ENCODE measurements around the gene ZNRF2.

Gene ZNRF2

DNA sequence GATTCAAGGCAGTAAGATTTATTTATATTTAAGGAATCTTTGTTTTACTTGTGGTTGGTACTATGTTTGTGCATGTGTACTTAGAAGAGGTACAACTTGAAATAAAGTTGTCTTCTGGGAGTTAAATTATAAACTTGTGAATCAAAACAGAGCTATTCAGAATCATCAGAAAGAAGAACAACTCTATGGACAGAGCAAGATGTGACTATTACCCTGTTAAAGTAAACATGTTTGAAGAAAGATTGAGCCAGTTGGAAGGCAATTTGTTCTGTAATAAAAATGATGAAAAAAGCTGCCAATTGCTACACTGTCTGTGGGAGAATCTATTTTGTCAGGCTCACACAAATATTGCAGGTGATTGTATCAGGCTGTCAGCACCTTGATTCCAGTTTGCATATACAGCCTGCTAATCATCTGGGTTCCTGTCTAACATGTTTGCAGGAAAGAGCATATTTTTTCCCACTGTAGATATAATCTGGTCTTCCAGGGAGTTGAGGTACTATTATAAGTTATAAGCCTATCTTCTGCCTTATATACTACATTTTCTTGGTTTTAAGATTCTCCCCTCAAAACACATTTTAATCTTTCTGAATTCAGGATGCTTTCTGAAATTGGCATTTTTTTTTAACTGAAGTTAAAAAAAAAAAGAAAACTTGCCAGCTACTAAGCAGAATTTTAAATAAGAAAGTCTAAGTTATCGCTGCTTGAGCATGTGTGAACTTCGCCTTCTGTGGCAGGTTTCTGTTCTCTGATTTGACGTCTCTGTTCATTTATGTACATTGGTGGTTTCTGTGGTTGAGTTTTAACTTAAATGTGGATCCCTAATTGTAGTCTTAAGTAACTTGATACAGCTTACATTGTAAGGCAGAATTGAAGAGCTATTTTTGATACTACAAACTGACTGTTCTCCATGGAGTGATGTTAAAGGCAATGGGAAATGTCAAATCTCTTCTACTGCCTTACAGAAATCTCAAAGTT, 46.0 kb downstream of the ZNRF2 start:
- Histone ChIP-seq H3K27ac (no peak overlapping the region), H3K27me3 (ENCODE audit: insufficient read depth, low read depth, severe bottlenecking) (no peaks in the 10 kb centered on the region), H3K9me3 (ENCODE audit: severe bottlenecking) (no peaks in the 10 kb centered on the region), H3K36me3 (no peaks in the 10 kb centered on the region; the same call in 1 of the 2 replicates), H3K4me3 (ENCODE audit: low read depth, low read length) (no peak overlapping the region)
- no peak for DNase-seq
- TF ChIP-seq, protein P1, sequence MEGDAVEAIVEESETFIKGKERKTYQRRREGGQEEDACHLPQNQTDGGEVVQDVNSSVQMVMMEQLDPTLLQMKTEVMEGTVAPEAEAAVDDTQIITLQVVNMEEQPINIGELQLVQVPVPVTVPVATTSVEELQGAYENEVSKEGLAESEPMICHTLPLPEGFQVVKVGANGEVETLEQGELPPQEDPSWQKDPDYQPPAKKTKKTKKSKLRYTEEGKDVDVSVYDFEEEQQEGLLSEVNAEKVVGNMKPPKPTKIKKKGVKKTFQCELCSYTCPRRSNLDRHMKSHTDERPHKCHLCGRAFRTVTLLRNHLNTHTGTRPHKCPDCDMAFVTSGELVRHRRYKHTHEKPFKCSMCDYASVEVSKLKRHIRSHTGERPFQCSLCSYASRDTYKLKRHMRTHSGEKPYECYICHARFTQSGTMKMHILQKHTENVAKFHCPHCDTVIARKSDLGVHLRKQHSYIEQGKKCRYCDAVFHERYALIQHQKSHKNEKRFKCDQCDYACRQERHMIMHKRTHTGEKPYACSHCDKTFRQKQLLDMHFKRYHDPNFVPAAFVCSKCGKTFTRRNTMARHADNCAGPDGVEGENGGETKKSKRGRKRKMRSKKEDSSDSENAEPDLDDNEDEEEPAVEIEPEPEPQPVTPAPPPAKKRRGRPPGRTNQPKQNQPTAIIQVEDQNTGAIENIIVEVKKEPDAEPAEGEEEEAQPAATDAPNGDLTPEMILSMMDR (IDR thresholded peaks at IDR 0.05; ENCODE audit: low read depth, low read length), result no peak

DNA sequence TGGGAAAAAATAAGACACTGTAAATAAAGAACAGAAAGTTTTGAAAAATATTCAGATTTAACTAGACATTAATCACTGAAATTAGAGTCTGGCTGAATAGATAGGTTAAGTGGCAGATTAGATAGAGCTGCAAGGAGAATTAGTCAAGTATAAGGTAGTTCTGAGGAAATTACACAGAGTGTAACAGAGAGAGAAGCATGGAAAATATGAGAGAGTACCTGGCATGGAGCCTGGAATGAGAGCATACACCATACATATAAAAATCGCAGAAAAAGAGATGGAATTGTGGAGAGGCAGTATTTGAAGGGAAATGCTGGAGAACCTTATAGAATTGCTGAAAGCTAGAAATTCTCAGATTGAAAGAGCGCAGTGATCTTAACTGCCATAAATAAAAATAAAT, 46.9 kb downstream of the ZNRF2 start:
- no peaks in the 10 kb centered on the region for H3K27me3 ChIP-seq (ENCODE audit: insufficient read depth, low read depth, severe bottlenecking)

DNA sequence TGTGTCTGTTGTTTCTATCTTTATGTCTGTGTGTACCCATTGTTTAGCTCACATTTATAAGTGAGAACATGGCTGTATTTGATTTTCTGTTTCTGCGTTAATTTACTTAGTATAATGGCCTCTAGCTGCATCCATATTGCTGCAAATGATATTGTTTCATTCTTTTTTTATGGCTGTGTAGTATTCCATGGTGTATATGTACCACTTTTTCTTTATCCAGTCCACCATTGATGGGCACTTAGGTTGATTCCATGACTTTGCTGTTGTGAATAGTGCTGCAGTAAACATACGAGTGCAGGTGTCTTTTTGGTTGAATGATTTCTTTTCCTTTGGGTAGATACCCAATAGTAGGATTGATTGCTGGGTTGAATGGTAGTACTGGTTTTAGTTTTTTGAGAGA, 48.2 kb downstream of the ZNRF2 start:
- TF ChIP-seq, protein P1 (IDR thresholded peaks at IDR 0.05; ENCODE audit: low read depth, low read length), result no peak
- H3K36me3 ChIP-seq, result no peaks in the 10 kb centered on the region
- no peak overlapping the region for H3K27ac ChIP-seq
- no peaks in the 10 kb centered on the region for H3K27me3 ChIP-seq (ENCODE audit: insufficient read depth, low read depth, severe bottlenecking)
- no peak overlapping the region for H3K4me3 ChIP-seq (ENCODE audit: low read depth, low read length)
- no peak for DNase-seq
- no peaks in the 10 kb centered on the region for H3K9me3 ChIP-seq (ENCODE audit: severe bottlenecking)

More for the DNA sequence above, 46.9 kb downstream of the ZNRF2 start:
- TF ChIP-seq, protein P1 (IDR thresholded peaks at IDR 0.05; ENCODE audit: low read depth, low read length), result no peak
- H3K4me3 ChIP-seq (ENCODE audit: low read depth, low read length), result no peak overlapping the region
- no peaks in the 10 kb centered on the region for H3K36me3 ChIP-seq
- no peak overlapping the region for H3K27ac ChIP-seq
- no peaks in the 10 kb centered on the region for H3K9me3 ChIP-seq (ENCODE audit: severe bottlenecking)
- no peak for DNase-seq

DNA sequence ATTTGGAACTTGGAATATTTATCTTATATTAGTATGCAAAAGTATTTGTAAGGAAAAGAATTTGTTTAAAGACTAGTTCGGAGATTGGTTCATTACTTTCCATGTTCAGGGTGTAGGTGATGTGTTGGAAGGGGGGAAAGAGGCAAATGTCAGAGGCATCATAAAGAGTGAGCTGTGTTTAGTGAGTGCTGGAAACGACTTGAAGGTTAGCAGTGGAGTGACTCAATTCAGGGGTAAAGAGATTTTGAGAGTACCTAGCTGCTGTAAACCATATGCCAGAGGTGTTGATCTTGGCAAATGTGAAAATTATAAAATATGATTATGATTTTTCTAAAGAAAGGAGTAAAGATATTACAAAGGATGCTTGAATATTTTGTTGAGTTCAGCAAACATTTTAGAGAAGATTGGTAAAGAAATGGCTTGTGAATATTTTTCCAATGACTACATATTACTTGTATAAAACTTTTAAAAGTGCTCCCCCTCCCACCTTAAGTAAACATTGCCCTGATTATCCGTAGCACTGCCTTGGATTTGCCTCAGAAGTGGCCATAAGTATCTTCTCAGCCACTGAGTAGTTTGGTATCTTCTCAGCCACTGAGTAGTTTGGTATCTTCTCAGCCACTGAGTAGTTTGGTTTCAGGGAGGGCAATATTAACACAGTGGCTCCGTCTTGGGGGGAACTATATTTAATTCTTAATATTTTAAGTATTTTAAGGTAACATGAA, 51.5 kb downstream of the ZNRF2 start:
- no peak for DNase-seq
- H3K27ac ChIP-seq, result no peak overlapping the region
- H3K4me3 ChIP-seq (ENCODE audit: low read depth, low read length), result no peak overlapping the region
- H3K36me3 ChIP-seq, result no peaks in the 10 kb centered on the region
- TF ChIP-seq, protein P1 (IDR thresholded peaks at IDR 0.05; ENCODE audit: low read depth, low read length), result no peak
- H3K9me3 ChIP-seq (ENCODE audit: severe bottlenecking), result no peaks in the 10 kb centered on the region
- no peaks in the 10 kb centered on the region for H3K27me3 ChIP-seq (ENCODE audit: insufficient read depth, low read depth, severe bottlenecking)

DNA sequence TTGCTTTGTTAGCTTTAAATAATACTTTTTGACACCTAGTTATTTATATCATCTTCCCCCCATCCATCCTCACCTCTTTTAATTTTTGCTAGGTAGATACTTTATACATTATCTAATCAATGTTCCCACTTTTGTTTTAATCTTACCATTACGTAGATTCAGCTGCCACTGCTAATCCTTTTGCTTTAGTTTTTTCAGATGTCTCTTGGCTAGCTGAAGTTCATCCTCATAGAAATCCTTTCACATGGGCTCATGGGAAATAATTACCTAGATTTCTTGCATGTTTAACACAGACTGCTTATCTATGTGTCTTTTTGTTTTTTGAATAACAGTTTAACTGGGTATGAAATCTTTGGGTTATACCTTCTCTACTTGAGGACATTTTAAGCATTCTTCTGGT, 60.1 kb downstream of the ZNRF2 start:
- TF ChIP-seq, protein P1 (IDR thresholded peaks at IDR 0.05; ENCODE audit: low read depth, low read length), result no peak
- DNase-seq, result no peak
- Histone ChIP-seq H3K27me3 (ENCODE audit: insufficient read depth, low read depth, severe bottlenecking) (no peaks in the 10 kb centered on the region), H3K4me3 (ENCODE audit: low read depth, low read length) (no peak overlapping the region), H3K9me3 (ENCODE audit: severe bottlenecking) (no peaks in the 10 kb centered on the region), H3K36me3 (no peaks in the 10 kb centered on the region), H3K27ac (no peak overlapping the region)

Data from WERI-Rb-1 (cell line).